NCI-H82 treated with DMSO at 0.1 percent for 48 hours (cell line): Measurements from ENCODE around the gene SCFD2.
"Not testable (repeated sequence)": the region's sequence is repeated elsewhere in the genome, so short reads cannot be mapped to it uniquely, and the experiment has no call there.

ENCODE experiments used
- DNase-seq: peaks from one replicate; lab custom pipeline; 2025; ENCODE audit not compliant: unreplicated experiment; lab: John Stamatoyannopoulos, UW

The SCFD2 gene

DNA sequence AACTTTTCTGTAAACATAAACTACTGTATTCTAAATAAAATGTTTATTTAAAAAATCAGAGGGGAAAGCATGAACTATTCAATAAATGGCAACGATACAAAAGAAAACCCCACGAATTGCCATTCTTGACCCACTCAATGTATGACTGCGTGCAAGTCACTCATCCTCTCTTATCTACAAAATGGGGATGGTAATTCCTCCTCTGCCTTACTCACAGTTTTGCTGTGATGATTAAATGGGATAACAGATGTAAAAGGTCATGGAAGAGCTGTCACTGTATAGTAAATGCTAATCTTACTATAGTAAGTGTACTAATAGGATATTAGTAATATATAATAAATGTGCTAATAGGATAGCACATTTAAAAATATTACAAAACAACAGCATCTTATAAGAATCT is 173.4 kb downstream of the SCFD2 start:
- DNase-seq = peak; percentile 26

DNA sequence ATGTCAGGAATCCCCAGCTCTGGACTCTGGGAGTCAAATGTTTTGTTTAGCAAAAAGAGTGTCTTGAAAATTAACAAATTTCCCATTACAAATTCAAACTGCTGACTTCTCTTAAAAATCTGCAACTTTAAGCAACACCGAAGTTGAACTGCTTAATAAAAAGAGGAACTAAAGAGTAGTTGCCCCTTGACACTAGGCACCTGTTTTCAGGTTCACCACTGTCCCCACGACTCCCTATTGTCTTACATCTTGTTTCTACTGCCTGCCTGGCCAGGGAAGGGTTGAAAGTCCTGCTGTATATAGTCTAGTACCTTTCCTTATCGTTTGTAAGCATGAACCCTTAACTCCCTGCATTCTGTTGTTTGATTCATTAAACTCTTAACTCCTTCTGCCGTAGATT is 173.9 kb downstream of the SCFD2 start:
- no peak for DNase-seq

DNA sequence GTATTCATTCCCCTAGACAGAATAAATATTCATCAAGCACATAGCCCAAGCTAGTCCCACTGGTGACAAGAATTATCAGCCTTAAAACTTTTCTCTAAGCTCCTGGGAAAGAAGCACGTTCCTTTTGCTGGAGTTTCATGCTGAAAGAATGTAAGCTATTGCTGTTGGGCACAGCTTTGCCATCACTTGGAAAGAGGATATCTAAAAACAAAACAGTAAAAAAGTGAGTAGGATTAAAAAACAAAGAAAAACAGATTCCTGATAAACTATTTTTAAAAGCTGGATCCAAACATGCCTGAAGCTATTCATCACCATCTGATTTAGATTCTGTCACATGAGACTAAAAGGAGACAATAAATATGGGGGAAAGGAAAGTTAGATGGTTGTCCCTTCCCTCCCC is 176.8 kb downstream of the SCFD2 start:
- DNase-seq = no peak

DNA sequence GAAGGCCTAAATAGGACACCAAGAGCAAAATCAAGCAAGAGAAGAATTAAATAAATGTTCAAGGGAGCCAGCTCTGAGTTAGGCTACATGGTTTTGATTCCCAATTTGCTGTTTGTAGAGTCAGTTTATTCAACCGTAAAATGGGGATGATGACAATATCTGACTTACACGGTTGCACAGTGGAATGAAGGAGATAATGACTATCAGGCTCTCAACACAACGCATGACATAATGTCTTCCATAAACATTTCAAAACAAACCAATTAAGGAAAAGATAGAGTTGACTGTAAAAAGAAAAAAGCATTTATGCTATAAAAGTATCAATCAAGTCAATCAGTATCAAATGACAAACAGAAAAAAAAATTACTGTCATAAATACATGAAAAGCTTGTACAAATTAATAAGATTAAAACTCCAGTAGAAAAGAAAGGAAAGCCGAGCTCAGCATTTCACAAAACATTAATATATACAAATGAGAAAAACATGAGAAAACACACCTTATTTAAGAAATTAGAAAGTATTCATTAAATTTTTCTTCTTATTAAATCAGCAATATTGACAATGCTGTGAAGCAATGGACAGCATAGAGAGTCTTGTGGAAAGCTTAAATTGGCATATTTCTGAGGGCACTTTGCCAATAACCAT is 179.0 kb downstream of the SCFD2 start:
- no peak for DNase-seq

DNA sequence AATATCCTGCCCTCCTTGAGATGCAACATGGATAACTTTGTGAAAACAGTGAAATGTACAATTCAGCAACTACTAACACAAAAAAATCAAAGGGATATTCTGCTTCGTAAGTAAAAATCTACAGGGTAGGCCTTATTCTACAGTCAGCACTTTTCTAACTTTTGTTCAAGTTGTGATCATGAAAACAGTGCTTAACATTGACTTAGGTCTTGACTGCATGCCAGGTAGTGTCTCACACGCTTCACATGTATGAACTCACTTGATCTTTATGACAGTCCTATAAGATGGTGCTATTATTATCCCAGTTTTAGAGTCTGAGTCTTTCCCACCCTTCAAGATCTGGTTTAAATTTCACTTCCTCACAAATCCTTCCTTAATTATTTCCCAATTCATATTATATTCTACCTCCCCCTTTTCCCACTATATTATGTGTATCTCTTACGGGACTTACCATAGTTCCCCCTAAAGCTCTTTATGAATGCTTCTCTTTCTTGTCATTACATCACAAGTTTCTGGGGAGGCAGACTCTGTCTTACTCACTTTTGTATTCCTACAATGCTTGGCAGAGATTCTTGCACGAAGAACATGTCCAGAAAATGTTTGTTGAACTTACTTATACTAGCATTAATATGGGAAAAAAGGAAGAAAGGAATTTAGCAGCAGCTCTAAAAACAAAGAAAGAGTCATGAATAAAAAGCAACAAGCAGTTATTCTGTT is 179.8 kb downstream of the SCFD2 start:
- DNase-seq = no peak

DNA sequence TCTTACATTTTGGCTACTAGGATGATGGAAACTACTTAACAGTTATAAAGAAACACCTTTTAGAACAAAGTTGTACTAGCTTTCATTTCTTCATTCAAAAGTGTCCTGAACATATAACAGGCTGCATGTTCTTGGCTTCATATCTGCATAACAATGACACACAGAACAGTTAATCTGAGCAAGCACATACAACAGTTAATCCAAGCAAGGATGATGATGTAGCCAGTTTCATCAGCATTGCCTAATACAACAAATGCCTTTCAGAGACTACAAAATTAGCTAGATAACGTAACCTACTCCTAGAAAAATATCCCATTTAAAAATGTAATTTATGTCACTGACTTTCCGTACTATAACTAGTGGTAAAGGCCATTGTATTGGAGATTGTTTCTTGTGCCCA is 182.1 kb downstream of the SCFD2 start:
- DNase-seq = no peak

DNA sequence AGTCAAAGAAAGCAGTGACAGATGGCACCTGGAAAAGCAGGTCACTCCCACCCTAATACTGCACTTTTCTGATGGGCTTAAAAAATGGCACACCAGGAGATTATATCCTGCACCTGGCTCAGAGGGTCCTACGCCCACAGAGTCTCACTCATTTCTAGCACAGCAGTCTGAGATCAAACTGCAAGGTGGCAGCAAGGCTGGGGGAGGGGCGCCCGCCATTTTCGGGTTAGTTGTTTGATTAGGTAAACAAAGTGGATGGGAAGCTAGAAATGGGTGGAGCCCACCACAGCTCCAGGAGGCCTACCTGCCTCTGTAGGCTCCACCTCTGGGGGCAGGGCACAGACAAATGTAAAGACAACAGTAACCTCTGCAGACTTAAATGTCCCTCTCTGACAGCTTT is 188.1 kb downstream of the SCFD2 start:
- not testable (repeated sequence) for DNase-seq

DNA sequence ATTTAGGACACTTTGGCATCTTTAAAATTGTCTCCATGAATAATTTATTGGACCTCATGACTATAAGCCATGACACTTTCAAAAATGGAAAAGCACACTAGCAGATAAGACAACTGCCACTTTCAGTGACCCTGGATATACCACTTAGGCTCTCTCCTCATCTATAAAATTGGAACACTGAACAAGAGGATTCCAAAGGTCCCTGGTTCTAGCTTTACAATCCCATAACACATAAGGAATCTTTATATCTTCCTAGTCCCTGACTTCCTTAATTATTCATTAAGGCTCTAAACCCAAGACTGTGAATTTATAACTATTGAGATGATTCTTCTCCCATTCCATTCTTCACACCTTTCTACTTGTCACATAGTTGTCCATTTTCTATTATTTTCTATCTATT is 190.2 kb downstream of the SCFD2 start:
- no peak for DNase-seq

DNA sequence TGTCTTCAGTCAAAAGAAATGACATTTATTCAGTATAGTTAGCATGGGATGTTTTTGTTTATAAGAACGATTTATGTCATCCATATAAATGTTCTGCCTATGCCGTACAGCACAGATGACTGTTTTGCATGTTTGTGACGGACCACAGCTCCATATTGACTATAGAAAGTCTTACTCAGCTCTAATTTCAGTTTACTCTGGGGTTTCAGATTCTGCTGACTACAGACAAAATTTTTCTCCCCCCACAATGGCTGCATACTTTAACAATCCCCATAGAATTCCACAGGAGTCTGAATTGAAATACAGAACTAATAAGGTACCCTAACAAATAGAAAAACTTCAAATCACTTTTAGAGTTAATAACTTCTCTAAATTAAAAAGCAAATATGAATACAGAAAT is 191.0 kb downstream of the SCFD2 start:
- no peak for DNase-seq

DNA sequence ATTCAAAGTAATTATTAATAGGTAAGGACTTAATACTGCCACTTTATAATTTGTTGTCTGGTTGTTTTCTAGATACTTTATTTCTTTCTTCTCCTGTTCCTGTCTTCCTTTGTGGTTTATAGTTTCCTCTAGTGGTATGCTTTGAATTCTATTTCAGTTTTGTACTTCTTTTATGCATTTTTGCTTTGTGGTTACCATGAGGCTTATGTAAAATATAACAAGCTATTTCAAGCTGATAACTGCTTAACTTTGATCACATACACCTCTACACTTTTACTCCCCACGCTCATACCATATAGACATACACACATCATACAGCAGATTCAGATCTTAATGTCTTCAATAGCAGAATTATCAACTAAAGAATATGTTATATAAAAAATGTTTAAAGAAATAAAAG is 192.3 kb downstream of the SCFD2 start:
- DNase-seq = no peak

DNA sequence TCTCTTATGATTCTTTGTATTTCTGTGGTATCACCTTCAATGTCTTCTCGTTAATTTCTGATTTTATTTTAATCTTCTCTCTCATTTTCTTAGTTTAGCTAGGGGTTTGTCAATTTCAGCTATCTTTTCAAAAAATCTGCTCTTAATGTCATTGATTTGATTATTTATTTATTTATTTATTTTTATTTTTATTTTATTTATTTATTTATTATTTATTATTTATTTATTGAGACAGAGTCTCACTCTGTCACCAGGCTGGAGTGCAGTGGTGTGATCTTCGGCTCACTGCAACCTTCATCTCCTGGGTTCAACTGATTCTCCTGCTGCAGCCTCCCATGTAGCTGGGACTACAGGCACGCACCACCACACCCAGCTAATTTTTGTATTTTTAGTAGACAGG is 194.1 kb downstream of the SCFD2 start:
- DNase-seq = no peak

DNA sequence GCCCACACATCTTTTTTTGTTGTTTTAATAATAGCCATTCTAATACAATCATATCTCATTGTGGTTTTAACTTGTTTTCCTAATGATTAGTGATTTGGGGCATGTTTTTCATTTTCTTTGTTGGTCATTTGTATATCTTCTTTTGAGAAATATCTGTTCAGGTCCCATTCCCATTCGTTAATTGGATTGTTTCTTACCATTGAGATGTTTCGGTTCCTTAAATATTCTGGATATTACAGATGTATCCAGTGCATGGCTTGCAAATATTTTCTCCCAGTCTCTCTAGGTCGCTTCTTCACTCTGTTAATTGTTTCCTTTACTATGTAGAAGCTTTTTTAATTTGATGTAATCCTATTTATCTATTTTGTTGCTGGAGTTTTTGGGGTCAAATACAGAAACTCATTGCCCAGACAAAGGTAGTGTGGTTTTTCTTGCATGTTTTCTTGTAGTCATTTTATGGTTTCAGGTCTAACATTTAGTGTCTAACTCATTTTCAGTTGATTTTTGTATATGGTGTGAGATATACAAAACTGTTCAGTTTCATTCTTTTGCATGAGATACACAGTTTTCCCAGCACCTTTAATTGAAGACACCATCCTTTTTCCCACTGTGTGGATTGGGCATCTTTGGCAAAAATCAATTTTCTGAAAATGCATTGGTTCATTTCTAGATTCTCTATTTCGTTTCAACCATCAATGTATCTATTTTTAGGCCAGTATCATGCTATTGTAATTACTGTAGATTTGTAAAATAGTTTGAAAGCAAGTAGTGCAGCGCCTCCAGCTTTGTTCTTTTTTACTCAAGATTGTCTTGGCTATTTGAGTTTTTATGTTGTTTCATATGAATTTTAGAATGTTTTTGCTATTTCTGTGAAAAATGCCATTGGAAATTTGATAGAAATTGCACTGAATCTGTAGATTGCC is 195.9 kb downstream of the SCFD2 start:
- DNase-seq = no peak

DNA sequence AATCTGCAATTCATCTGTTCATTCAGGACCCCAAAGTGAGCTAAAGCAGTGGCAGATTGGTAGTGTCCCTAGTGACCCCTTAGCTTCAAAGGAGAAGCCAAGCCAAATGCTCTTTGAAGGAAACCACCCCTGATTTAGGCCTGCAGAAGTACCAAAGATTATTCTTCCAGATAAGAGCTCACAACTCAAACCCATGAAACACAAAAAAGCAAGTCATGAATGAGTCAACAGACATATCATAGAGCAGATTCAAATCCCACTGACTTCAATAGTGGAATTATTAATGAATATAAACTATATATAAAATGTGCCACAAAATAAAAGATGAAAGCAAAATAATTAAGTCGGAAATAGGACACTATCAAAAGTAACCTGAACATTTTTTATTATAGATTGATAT is 197.6 kb downstream of the SCFD2 start:
- DNase-seq = no peak

DNA sequence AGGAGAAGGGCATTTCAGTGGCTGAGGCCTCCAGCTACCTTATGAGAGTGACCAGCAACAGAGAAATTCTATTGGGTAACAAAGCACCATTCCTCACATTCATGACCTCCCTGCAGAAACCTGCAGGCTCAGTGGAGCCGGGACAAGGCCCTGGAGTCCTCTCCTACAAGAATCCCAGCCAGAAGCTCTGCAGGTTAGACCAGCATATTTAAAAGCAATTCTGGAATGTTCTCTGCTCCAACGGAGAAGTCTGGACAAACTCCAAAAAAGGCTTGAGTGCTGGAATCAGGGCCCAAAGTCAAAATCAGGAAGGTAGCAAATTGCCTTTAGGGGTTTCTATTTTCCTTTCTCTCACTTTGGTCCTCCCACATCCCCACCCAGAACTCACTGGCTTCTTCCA is 202.9 kb downstream of the SCFD2 start:
- no peak for DNase-seq

DNA sequence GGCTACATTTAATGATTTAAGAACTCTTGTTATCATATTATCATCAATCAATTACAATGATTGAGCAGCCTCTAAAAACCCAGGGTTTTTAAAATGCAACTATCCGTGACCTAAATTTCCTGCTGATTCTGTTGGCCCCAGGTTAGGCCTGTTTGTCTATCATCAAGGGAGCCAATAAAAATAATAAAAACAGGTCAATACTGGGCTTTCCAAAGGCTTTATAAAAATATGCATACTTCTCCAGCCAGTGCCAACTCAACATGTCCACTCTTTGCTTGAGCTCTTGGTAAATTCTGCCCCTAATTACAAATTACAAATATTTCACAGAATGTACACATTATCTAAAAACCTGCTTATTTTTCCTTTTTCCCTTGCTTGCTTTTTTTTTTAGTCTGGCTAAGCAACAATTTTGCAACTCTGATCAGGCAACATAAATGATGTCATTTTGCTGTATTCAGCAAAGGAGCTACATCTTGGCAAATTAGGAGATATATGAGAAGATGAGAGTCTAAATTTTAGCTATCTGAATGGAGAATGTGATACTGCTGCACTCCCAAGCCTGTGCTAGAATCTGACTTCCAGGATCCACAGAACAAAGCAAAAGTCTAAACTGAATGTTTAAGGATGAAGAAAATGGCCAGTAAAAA is 204.0 kb downstream of the SCFD2 start:
- DNase-seq = no peak

DNA sequence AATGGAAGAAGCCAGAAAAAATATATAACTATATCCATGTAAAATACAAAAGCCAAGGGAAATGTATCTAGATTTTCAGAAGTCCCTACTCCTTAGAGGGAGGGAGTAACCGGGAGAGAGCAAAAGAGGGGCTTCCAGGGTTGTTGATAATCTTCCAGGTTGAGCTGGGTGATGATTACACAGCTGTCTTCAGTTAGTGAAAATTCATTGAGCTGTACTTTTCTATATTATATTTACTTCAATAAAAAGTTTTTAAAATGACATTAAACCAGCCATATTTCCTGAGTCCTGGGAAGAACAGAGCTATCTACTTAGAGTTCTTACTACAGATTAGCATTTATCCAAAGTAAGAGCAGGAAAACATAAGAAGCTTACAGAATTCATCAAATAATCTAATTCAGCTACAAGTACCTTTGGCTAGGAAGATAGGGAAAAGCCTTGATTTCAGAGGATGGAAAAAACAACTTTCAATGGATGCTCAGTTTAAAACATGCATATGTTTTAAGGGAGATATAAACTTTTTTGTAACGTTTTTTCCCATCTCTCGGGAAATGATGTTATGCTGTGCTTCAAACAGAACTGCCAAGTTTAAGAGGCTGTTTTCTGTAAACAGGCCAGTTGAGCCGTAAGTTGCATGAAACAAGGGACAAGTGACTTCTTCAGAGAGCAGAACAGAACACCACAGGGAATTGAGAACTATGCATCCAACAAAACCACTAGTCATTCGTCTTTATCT is 204.6 kb downstream of the SCFD2 start:
- DNase-seq = no peak

DNA sequence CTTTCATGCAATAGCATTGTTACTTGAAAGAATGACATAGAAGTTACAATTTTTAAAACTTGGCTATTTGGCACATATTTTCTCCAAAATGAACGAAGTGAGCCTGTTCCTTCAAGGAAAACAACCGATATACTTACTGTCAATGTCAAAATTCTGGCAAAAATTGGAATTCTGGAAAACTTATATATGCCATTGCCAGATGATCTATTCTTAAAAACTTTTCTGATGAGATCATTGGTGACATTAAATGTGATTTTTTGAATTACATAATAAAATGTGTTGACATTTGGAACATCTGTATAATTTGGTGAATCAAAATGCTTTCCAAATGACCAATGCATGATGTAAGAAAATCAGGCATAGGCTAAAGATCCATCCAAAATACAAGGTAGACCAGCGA is 209.0 kb downstream of the SCFD2 start:
- no peak for DNase-seq

DNA sequence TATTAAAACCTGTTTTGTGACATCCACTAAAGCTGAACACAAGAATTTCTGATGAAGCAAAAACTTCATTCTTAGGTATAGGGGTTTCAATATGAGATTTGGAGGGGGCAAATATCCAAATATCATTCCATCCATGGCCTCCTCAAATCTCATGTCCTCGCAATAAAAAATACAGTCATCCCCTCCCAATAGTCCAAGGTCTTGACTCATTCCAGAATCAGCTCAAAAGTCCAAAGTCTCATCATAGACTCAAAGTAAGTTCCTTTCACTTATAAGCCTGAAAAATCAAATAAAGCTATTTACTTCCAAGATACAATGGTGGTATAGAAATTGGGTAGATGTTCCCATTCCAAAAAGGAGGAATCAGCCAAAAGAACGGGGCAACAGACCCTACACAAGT is 213.4 kb downstream of the SCFD2 start:
- DNase-seq = no peak

DNA sequence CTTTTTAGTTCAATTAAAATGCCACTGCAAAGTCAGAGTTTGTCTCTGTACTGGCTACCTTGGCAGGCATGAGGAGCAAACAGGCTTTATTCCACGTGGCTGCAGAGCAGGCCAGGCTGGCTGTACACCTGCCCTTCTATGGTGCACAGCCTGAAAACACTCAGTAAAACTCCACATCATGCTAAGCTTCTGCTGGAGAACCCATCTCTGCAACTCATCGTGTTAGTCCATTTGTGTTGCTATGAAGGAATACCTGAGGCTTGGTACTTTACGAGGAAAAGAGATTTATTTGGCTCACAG is 214.4 kb downstream of the SCFD2 start:
- DNase-seq = no peak

DNA sequence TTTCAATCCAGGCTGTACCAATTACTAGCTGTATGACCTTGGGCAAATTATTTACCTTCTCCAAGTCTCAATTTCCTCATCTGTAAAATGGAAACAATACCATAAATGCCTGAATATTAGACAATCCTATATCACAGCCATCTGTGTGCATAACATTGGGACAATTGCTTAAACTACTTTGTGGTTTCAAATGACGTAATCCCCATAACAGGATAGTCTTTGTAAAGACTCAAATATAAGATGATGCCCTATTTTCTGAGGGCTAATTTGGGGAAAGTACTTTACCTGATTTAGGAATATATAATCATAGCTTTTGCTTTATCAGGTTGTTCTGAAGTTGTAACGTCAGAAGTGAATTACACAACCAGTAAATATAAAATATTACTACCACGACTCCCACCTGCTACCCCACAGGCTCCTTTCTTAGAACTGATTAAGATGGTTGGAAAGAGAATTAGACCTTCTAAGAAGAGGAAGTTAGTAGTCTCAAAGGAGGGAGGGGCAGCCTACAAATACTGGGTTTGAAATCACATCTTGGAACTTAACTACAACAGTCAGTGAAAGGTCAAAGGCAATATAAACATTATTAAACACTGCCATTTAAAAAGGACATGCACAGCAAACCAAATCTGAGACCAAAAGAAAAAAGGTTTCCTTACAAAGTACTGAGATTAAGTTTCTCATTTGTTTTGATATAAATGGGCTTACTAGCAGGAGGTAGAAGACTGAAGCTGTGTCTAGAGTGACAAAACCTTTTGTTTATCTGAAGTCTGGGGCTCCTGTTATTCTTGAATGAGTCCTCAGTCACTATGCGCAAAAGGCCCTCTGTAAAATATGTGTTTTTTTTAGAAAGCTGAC is 215.0 kb downstream of the SCFD2 start:
- DNase-seq = peak; percentile 26
